HG02885 (cell line): ENCODE results near the gene WNT9A.

Experiments used
- ATAC-seq: cut with Tn5 transposase; IDR thresholded peaks from one replicate; pipeline ENCODE4 v1.9.1; 2021; ENCODE audit warnings: mild to moderate bottlenecking; ENCODE audit not compliant: unreplicated experiment, poor library complexity

Gene WNT9A

DNA sequence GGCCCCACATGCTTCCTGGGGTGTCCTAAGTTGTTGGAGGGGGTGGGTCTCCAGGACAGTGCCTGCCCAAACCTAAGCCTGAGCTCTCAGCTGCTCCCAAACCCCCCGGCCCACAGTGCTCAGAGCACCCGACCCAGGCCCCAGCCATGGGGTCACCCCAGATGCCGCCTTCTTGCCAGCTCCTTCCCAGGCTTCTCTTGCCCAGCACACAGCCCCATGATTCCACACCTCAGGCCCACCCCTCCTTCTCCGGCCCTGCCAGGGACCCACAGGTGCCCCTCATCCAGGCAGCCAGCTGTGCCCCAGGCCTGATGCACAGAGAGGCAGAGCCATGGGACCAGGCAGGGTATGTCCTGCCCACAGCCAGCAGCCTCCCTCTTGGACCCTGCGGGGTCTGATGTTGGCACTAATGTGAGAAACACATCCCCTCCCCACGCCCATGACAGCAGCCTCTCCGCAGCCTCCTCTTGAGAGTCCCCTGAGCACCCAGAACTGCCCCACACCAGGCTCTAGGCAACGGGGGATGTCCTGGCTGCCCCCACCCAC, 4.9 kb downstream of the WNT9A start:
- no peak for ATAC-seq

DNA sequence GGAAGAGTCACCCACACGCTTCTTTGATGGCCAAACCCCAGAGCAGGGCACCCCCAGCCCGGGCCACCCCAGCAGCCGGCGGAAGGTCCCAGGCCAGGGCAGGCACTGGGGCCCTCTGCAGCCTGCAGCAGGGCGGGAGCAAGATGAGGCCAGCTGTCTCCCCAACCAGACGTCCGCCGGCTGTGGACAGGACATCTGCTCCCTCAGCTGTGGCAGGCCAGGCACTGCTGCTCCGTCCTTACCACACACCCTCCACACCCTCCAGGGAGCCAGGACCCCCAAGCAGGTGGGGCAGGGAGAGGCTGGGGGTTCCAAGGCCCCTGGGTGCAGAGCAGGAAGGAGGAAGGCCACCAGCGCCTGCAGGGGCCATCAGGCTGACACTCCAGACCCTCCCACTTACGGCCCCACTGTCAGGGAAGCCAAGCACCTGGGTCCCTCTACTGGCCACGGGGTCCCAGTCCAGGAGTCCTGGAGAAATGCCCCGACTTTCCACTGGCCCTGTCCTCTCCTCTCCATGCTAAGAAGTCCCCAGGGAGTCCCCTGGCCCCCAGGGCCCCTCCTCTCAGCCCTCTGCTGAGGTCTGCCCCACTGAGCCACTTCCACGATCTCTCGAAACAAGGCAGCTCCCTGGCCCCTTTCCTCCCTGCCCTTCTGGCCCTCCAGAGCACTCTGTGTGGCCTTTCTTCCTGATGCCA, 5.6 kb downstream of the WNT9A start:
- ATAC-seq, result no peak

DNA sequence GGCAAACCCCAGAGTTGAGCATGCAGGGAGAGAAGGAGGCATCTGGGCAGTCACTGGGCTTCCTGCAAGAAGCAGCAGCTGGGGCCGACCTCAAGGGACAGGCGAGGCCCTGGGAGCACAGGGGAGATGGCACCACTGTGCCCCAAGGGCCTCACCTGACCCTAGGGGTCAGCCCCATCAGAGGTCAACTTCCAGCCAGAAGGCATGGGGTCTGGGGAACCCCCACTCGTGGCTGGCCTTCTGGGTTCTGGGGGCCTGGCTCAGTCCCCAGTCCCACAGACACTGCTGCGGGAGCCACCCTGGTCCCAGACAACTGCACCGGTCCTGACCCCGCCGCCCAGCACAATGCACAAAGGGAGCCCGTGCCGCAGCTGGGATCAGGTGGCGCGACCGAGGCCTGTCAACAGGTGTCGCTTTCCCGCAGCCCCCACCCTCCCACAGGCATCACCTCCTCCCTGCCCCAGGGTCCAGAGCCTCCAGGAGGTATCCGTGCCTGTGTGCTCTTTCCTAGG, 6.2 kb downstream of the WNT9A start:
- ATAC-seq, result no peak

DNA sequence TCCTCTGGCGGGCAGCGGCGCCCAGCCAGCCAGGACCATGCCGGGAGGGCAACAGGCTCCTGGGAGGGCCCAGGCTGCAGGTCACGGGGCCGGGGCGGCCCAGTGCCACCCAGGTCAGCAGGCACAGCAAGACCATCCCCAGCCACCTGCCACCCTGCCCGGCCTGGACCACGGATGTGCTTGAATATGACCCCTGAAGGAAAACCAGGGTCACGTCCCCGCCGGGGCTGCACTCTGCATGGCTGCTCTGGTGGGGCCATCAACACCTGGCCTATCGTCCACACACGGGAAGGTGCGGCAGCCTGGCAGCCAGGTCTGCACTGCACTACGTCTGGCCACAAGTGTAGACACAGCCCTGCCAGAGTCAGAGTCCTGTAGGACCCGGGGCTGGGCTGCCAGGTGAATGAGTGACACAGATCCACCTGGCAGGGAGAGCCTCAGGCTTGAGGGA, 6.9 kb downstream of the WNT9A start:
- ATAC-seq, result no peak

DNA sequence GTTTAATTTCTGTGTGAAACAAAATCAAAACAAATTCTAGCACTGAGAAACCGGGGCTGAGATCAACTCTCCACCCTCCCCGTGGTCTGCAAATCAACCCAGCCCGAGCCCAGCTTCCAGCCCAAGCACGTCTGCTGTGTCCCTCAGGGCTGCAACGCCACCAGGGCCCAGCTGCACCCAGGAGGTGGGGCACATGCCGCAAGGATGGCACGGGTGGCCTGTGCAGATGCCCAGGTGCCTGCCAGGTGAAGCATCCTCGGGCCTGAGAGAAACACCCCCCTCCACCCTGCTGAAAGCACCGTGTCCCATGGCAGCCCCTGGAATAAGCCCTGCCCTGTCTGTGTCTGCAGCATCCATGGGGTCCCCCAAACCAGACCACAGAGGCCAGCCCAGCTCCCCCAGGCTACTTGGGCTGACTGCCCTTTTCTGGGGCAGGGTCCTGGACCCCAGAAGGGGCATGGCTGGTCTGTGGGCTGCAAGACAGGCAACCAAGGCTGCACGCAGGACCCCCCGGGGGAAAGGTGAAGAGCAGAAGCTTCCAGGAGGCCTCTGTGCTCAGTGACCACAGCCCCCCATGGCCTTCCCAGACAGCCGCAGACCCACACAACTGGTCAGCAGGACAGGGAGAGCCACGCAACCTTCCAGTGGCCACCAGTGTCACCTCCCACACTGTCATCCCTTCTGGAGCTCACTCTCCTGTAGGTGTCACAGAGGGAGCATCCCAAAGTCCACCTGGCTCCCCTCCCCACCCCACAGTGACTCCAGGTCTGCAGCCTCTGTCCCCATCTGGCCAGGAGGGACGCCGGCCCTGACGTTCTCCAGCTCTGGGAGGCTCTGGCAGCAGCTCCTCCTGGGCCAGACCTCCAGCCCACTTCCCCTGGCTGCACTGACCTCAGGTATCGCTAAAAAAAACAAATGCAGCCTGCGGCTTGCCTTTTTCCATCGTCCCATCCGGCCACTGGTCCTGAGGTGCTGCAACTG, 7.7 kb downstream of the WNT9A start:
- ATAC-seq, result no peak

DNA sequence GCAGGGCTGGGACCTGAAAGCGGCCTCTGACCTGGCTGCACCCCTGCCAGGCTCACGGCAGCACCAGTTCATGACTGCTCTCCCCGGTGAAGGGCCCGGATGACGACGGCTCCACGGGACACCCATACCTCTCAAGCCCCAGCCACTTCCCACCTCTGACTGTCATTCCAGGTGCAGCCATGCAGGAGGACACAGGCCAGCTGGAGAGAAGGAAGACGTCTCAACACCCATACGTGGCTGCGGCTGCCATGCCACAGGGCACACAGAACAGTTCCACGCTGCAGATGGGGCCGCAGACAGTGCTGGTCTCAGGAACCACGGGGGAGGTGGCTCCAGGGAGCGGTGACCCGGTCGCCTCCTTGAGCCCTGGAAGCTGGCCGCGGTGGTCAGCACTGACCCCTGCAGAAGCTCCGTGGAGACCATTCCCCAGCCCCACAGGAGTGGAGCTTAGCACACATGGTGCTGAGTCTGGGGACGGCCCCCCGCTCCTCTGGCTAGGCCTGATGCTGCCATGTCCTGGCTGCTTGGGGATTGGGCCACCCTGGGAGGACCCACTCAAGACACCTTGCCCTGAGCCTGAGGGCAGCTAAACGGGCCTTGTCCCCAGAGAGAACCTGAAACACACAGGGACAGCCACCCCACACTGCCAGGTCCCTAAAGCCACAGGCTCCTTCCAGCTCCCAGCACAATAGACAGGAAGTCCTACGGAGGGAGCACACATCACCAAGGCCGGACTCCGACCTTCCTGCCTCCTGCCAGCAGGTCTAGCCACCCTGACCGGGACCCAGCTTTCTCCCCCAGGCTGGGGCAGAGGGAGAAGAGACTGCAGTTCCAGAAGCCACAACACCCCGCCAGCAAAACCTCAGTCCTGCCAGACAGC, 8.6 kb downstream of the WNT9A start:
- ATAC-seq, result no peak

DNA sequence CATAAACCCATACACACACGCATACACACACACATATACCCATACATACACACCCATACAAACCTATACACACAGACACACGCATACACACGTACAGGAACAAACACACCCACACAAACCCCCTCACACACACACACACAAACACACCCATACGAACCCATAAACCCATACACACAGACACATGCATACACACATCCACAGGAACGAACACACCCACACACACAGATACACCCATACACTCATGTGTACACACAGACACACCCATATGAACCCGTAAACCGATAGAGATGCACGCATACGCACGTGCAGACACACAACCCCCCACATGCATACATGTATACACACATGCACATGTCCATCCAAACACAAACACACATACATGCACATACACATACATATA, 9.5 kb downstream of the WNT9A start:
- no peak for ATAC-seq

DNA sequence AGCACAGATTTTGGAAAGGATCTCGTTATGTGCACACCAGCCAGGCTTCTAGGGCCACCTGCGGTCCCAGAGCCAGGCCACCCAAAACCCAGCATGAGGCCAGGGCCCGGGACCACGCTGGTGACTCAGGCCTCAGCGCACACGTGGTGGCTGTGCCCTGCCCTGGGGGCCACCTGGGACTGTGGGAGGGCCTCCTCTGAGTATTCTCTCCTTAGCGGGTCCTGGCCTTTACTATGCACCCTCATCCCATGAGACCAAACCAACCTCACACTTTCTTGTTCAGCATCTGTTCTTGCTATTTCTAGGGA, 9.9 kb downstream of the WNT9A start:
- ATAC-seq, result no peak

DNA sequence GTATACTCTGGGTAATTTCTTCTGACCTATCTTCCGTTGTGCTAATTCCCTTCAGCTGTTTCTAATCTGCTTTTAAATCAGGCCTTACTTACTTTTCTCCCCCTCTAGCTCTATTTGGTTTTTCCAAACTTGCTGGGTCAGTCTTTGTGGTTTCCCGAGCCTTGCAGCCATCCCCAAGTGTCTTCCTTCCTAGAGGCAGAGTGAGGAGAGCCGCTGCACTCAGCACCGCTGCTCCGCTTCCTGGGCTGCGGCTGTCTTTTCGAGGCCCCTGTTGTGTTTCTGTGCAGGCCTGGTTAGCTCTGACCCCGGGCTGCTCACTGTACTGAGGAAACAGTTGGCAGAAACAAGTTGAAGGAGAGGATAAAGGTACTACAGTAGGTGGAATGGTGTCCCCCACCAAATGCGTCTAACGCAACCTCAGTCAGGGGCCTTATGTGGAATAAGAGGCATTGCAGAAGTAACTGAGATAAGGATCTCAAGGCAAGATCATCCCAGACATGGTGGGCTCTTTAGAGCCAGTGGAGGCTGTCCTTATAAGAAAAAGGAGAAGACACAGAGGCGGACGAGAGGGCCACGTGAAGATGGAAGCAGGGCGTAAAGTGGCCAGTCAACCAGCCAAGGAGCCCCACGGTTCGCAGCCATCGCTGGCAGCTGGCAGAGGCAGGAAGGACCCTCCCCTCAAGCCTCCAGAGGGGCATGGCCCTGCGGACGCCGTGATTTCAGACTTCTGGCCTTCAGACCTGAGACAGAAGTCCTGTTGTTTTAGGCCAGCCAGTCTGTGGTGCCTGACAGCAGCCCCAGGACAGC, 10.5 kb downstream of the WNT9A start:
- no peak for ATAC-seq

DNA sequence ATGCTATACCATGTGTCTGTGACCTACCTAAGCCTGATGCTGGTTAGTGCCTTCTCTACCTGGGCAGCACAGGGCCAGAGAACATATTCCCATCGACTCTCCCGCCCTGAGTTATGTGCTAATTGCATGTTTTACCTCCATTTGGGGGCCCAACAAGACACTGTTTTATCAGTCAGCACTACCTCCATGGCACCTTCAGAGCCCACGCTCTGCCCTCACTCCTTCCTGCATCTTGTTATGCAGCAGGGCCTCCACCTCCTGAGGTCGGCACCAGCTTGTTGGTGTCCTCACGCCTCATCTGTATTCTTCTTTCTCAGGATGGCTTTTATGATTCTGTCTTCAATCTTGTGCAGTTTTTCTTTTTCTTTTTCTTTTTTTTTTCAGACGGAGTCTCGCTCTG, 11.9 kb downstream of the WNT9A start:
- ATAC-seq, result no peak

DNA sequence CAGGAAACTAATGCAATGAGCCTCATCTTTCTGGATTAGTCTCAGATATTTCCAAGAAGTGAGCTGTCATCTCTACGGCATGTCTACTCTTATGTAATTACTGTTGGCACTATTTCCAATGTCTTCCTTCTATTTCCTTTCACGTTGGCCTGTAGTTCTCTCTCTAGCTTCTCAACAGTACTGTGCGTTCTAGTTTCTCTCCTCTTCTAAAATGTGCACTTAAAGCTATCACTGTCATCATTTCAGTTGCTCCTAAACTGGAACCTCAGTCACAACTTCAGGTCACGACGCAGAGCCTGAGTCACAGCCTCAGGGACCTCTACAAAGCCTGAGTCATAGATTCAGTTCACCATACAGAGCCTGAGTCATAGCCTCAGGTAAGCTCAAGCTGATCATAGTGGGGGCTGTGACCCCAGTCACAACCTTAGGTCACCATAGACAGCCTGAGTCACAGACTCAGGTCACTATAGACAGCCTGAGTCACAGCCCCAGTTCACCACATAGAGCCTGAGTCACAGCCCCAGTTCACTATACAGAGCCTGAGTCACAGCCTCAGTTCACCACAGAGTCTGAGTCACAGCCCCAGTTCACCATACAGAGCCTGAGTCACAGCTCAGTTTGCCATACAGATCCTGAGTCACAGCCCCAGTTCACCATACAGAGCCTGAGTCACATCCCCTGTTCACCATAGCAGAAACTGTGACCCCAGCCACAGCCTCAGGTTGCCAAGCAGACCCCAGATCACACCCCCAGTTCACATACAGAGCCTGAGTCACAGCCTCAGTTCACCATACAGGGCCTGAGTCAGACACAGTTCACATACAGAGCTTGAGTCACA, 13.0 kb downstream of the WNT9A start:
- no peak for ATAC-seq

DNA sequence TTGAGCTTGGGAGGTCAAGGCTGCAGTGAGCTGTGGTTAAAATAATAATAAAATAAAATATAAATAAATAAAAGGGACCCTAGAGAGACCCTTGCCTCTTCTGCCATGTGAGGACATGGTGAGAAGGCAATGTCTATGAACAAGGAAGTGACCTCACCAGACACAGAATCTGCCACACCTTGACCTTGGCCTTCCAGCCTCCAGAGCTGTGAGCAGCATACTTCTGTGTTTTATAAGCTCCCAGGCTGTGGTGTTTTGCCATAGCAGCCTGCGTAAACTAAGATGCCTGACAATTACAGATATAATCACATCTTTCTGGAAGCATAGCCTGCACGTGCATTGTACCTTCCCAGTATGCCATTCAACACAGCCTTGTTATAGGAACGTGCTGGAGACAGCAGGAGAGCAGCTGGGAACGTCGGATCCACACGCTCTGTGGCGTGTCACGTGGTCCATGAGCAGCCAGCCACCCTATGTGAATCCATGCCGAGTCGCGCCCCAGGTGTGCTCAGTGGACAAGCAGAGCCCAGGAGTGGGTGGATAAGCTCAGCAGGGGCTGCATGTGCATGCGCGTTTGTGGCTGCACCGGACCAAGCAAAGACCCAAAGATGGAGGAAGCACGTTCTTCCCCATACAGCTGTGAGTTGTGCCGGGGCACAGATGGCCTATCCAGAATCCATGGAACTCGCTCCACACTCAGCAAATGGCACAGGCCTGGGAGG, 17.8 kb downstream of the WNT9A start:
- no peak for ATAC-seq

DNA sequence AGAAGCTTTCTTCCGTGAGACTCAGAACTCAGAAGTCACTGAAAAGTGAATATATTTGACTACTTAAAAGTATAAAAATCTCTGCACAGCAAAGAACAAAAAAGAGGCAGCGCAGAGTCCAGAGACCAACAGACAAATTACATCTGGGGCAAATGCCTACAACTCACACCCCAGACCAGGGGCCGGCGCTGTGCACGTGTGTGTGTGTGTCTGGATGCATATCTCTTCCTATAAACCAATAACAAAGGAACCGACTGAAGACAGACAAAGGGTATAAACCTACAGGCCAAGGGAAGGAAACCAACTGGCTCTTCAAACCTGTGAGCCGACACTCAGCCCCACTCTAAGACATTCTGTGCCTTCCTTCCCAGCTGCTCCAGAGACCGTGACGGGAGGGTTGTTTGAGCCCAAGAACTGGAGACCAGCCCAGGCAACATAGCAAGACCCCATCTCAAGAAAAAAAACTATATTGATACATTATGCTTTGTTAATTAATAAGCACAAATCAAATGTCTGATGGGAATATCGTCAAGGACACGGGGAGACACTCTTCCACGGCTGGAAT, 18.8 kb downstream of the WNT9A start:
- ATAC-seq, result no peak

DNA sequence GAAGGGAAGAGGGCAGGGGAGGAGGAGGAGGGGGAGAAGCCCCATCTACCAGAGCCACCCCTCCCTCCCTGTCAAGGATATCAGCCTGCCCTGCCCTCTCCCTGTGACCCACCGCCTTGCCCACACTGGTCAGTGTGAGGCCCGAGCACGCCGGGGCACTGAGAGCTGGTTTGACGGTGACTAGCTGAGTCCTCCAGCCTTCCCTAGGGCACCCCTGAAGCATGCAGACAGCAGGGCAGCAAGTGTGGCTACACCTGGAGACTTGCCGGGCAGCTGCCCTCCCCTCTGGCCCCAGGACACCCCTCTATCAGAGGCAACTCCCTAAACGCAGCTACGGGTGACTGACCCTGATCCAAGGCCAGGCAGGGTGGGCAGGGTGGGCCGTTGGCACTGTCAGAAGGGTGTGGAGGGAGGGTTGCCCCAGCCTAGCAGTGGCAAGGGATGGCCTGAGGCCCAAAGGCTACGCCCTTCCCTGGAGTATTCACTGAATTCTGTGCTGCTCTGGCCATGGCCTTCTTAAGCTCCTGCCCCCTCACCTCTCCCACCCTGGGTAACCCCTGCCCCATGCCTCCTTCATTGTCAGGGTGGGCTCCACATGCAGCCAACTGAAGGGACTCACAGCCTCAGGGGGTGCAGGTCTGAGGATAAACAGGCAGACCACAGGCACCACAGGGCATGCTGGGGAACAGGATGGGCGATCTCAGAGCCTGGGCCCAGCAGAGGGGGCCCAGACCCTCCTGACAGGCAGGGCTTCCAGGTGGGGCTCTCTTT, 19.6 kb downstream of the WNT9A start:
- ATAC-seq, result no peak

DNA sequence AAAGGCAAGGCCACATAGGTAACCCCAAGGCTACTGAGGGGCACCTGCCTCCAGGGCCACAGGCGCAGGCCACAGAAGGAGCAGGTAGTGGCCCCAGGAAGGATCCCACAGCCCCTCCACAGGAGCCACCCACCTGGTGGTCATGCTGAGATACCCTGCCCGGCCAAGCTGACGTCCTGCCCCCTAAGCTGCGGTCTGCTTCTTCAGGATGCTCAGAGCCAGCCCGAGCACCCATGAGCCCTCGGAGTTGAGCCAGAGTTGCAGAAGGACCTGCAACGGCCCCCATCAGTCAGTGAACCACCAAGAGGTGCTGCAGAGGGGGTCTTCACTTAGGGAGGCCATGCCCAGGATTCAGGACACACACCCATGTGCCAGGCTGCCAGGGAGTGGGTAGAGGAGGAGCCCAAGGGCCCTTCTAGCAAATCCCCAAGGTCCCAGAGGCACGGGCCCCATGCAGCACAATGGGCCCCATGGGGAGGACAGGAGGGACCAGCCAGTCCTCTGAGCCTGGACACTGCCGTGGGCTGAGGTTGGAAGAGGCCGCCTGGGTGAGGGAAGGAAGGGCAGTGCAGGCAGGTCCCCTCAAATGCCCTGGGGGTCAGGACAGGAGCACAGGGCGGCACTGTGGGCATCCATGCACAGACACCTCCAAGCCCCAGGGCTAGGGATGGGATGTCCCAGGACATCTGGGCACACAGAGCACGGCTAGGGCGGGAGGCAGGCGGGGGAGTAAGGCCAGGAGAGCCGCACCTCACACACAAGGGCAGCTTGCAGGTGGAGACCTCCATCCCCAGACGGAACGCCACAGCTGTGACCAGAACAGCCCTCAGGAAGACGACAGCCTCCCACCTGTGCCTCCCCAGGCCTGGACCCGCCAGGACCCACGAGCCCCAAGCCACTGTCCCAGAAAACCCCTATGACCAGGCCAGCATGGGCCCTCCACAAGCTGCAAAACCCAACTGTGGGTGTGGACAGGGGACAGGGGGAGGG, 20.5 kb downstream of the WNT9A start:
- ATAC-seq, result no peak
